EL (cell line): ENCODE measurements around the gene MTF1.
A peak's percentile ranks its signal among the peaks of the same experiment; 100 is the strongest.

Experiments used
- DNase-seq: peaks from one replicate; pipeline ENCODE4 v3.0.0-alpha.2; 2016

The MTF1 gene

GRCh38 chr1:37866491-37866890 lies 7.1 kb upstream of the MTF1 start:
- no peak for DNase-seq

GRCh38 chr1:37865348-37866120 lies 6.1 kb upstream of the MTF1 start:
- peak; percentile 61 for DNase-seq

GRCh38 chr1:37862330-37862729 lies 2.9 kb upstream of the MTF1 start:
- no peak for DNase-seq

- peak; percentile 30 for DNase-seq
These were observed 1.8 kb upstream of the MTF1 start for GRCh38 chr1:37861151-37861550.

GRCh38 chr1:37860346-37860666 lies 914 bp upstream of the MTF1 start:
- DNase-seq = no peak

GRCh38 chr1:37858931-37859506 lies 373 bp downstream of the MTF1 start:
- DNase-seq = peak; percentile 25

GRCh38 chr1:37854406-37854805 lies 5.0 kb downstream of the MTF1 start:
- DNase-seq = no peak

GRCh38 chr1:37853157-37853556 lies 6.2 kb downstream of the MTF1 start:
- DNase-seq = no peak

- no peak for DNase-seq
These were observed 7.6 kb downstream of the MTF1 start for GRCh38 chr1:37851782-37852210.

- no peak for DNase-seq
These were observed 8.1 kb downstream of the MTF1 start for GRCh38 chr1:37851262-37851661.

GRCh38 chr1:37850352-37850955 lies 8.9 kb downstream of the MTF1 start:
- DNase-seq = no peak

GRCh38 chr1:37849480-37849879 lies 9.9 kb downstream of the MTF1 start:
- no peak for DNase-seq

GRCh38 chr1:37846647-37847339 lies 12.6 kb downstream of the MTF1 start:
- DNase-seq = no peak

- DNase-seq = no peak
These were observed 13.6 kb downstream of the MTF1 start for GRCh38 chr1:37845786-37846185.

GRCh38 chr1:37845049-37845646 lies 14.2 kb downstream of the MTF1 start:
- DNase-seq = no peak

GRCh38 chr1:37844536-37844935 lies 14.9 kb downstream of the MTF1 start:
- no peak for DNase-seq

- no peak for DNase-seq
These were observed 17.7 kb downstream of the MTF1 start for GRCh38 chr1:37841652-37842051.

GRCh38 chr1:37840711-37841110 lies 18.7 kb downstream of the MTF1 start:
- DNase-seq = no peak

- DNase-seq = no peak
These were observed 19.7 kb downstream of the MTF1 start for GRCh38 chr1:37839676-37840075.

GRCh38 chr1:37836788-37837187 lies 22.6 kb downstream of the MTF1 start:
- DNase-seq = no peak

- no peak for DNase-seq
These were observed 27.6 kb downstream of the MTF1 start for GRCh38 chr1:37831809-37832208.

GRCh38 chr1:37831109-37831508 lies 28.3 kb downstream of the MTF1 start:
- DNase-seq = no peak

GRCh38 chr1:37828410-37829074 lies 30.9 kb downstream of the MTF1 start:
- no peak for DNase-seq
